Activated gamma-delta T cell (primary cell): ENCODE data around the gene GTPBP1.
A peak's percentile ranks its signal among the peaks of the same experiment; 100 is the strongest.

Source experiments
- DNase-seq: peaks from one replicate; lab custom pipeline; 2025; lab: John Stamatoyannopoulos, UW
- total RNA-seq, 2 donors: gene quantifications; one replicate each; lab custom pipeline; 2026; lab: John Stamatoyannopoulos, UW

The GTPBP1 gene
- total RNA-seq, result 116 to 127 reads per million in 2 donors

- DNase-seq, result peak; percentile 72
Measured at GRCh38 chr22:38705235-38706100, at the start of gene GTPBP1. Gene GTPBP1, plus strand, starts transcription at chr22:38705944. Its CDS starts 12 bp downstream, at chr22:38705956.

GRCh38 chr22:38656256-38657044 lies 49.3 kb upstream of the GTPBP1 start, which contains the start of the genes CBY1 and FAM227A:
Gene CBY1, plus strand, starts transcription at chr22:38656638. Its CDS starts 11,417 bp downstream, at chr22:38668055.
Gene FAM227A, minus strand, starts transcription at chr22:38656392. Its CDS starts 6,224 bp downstream, at chr22:38650168.
- peak; percentile 82 for DNase-seq

- DNase-seq, result no peak
Measured at GRCh38 chr22:38657045-38657909, 48.5 kb upstream of the GTPBP1 start.

GRCh38 chr22:38674888-38675287 lies 30.9 kb upstream of the GTPBP1 start:
- DNase-seq, result no peak

GRCh38 chr22:38675833-38676232 lies 29.9 kb upstream of the GTPBP1 start:
- no peak for DNase-seq

GRCh38 chr22:38681582-38682335 lies 24.0 kb upstream of the GTPBP1 start, which contains the start of gene TOMM22:
Gene TOMM22, plus strand, starts transcription at chr22:38681957. Its CDS starts 22 bp downstream, at chr22:38681979.
- peak; percentile 71 for DNase-seq

GRCh38 chr22:38684895-38685294 lies 20.8 kb upstream of the GTPBP1 start:
- no peak for DNase-seq

- DNase-seq, result no peak
Measured at GRCh38 chr22:38685761-38686160, 20.0 kb upstream of the GTPBP1 start.

GRCh38 chr22:38689651-38690050 lies 16.1 kb upstream of the GTPBP1 start:
- DNase-seq, result no peak

- no peak for DNase-seq
Measured at GRCh38 chr22:38694049-38694448, 11.7 kb upstream of the GTPBP1 start.

- DNase-seq, result no peak
Measured at GRCh38 chr22:38694940-38695339, 10.8 kb upstream of the GTPBP1 start.

GRCh38 chr22:38696606-38697424 lies 8.9 kb upstream of the GTPBP1 start:
- no peak for DNase-seq

GRCh38 chr22:38697425-38698089 lies 8.2 kb upstream of the GTPBP1 start:
- DNase-seq, result no peak

GRCh38 chr22:38698407-38699094 lies 7.2 kb upstream of the GTPBP1 start:
- DNase-seq, result no peak

- no peak for DNase-seq
Measured at GRCh38 chr22:38699143-38699542, 6.6 kb upstream of the GTPBP1 start.

GRCh38 chr22:38699784-38700183 lies 6.0 kb upstream of the GTPBP1 start:
- no peak for DNase-seq

GRCh38 chr22:38700270-38700788 lies 5.4 kb upstream of the GTPBP1 start:
- no peak for DNase-seq
